ENCODE data around the gene NNT.

NNT gene

GRCh38 chr5:43635374-43635773 lies 32.4 kb downstream of the NNT start:
- no peak for DNase-seq (ENCODE audit: low read depth)
- H3K4me3 ChIP-seq (ENCODE audit: low read depth, low read length) = no peak overlapping the region
- TF ChIP-seq POLR2A (IDR thresholded peaks at IDR 0.05; ENCODE audit: extremely low read depth, insufficient read length) (no peak), MAX (IDR thresholded peaks at IDR 0.05; ENCODE audit: low read depth, low read length) (no peak), CTCF (IDR thresholded peaks at IDR 0.05; ENCODE audit: low read depth, low read length) (no peak), MYC (IDR thresholded peaks at IDR 0.05; ENCODE audit: low read depth, low read length) (no peak)

DNA sequence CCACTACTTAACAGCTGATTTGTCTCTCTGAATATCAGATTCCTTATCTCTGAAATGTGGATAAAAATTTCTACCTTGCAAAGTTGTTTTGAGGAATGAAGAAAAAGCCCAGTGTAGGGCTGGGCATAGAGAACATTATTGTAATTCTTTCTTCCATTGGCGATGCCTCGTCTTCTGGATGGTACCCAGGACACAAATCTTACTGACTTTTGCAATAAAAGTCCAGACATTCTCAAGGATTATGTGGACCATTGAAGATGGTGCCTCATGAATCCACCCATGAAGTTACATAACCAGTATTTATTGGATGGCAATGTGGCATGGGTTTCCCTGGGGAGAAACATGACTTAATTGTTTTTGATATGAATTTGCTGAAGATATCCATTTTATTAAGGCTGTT lies 33.1 kb downstream of the NNT start:
- no peak for DNase-seq (ENCODE audit: low read depth)
- TF ChIP-seq MYC (IDR thresholded peaks at IDR 0.05; ENCODE audit: low read depth, low read length) = no peak
- no peak for TF ChIP-seq POLR2A (IDR thresholded peaks at IDR 0.05; ENCODE audit: extremely low read depth, insufficient read length)
- no peak for TF ChIP-seq CTCF (IDR thresholded peaks at IDR 0.05; ENCODE audit: low read depth, low read length)
- no peak overlapping the region for H3K4me3 ChIP-seq (ENCODE audit: low read depth, low read length)

DNA sequence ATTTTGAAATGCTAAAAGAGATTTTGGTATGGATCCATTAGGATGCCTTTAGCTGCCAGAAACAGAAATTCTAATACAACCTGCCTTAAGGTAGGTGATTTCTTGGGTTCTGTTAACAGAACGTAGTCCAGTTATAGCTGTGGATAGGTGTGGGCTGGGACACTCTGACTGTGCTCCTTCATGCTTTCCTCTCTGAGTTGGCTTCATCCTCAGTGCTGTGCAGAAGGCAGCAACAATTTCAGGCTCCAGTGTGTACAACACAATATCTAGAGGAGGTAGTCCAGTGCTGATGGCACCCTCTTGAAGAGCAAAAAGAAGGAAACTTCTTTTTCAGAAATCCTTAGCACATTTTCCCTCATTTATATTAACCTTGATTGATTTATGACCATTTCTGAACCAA lies 34.4 kb downstream of the NNT start:
- no peak for TF ChIP-seq POLR2A (IDR thresholded peaks at IDR 0.05; ENCODE audit: extremely low read depth, insufficient read length)
- no peak for TF ChIP-seq CTCF (IDR thresholded peaks at IDR 0.05; ENCODE audit: low read depth, low read length)
- no peak for TF ChIP-seq MYC (IDR thresholded peaks at IDR 0.05; ENCODE audit: low read depth, low read length)
- no peak for TF ChIP-seq MAX (IDR thresholded peaks at IDR 0.05; ENCODE audit: low read depth, low read length)
- no peak overlapping the region for H3K4me3 ChIP-seq (ENCODE audit: low read depth, low read length)
- no peak for DNase-seq (ENCODE audit: low read depth)

- H3K4me3 ChIP-seq (ENCODE audit: low read depth, low read length) = no peak overlapping the region
- no peak for TF ChIP-seq CTCF (IDR thresholded peaks at IDR 0.05; ENCODE audit: low read depth, low read length)
- TF ChIP-seq POLR2A (IDR thresholded peaks at IDR 0.05; ENCODE audit: extremely low read depth, insufficient read length) = no peak
- no peak for TF ChIP-seq MAX (IDR thresholded peaks at IDR 0.05; ENCODE audit: low read depth, low read length)
- TF ChIP-seq MYC (IDR thresholded peaks at IDR 0.05; ENCODE audit: low read depth, low read length) = no peak
- DNase-seq (ENCODE audit: low read depth) = no peak
Measured at GRCh38 chr5:43638107-43638506, 35.1 kb downstream of the NNT start.

DNA sequence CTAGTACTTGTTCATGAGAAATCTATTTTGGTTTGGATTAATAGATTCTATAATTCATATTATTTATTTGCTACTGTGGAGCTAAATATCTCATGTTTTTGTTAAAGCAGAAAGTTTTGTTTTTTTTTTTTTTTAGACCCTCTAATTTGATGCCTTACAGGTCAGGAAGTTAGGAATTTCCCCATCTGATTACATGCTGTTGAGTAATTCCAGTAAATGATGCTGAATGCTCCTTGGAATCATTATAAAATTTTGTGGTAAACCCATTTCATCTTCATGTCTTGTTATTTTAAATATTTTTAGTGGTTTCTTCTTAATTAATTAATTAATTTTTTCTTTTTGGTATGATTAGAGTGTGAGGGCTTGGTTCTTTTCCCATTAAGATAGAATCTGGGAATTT lies 35.6 kb downstream of the NNT start:
- TF ChIP-seq CTCF (IDR thresholded peaks at IDR 0.05; ENCODE audit: low read depth, low read length) (no peak), MYC (IDR thresholded peaks at IDR 0.05; ENCODE audit: low read depth, low read length) (no peak), MAX (IDR thresholded peaks at IDR 0.05; ENCODE audit: low read depth, low read length) (no peak), POLR2A (IDR thresholded peaks at IDR 0.05; ENCODE audit: extremely low read depth, insufficient read length) (no peak)
- DNase-seq (ENCODE audit: low read depth) = no peak
- no peak overlapping the region for H3K4me3 ChIP-seq (ENCODE audit: low read depth, low read length)

- no peak for TF ChIP-seq MYC (IDR thresholded peaks at IDR 0.05; ENCODE audit: low read depth, low read length)
- TF ChIP-seq MAX (IDR thresholded peaks at IDR 0.05; ENCODE audit: low read depth, low read length) = no peak
- TF ChIP-seq POLR2A (IDR thresholded peaks at IDR 0.05; ENCODE audit: extremely low read depth, insufficient read length) = no peak
- TF ChIP-seq CTCF (IDR thresholded peaks at IDR 0.05; ENCODE audit: low read depth, low read length) = no peak
- DNase-seq (ENCODE audit: low read depth) = no peak
- no peak overlapping the region for H3K4me3 ChIP-seq (ENCODE audit: low read depth, low read length)
Measured at GRCh38 chr5:43639566-43639965, 36.6 kb downstream of the NNT start.

Measured in NB4 (cell line).